GM21619 (cell line): ENCODE results near the gene BTRC.

Source experiments
- ATAC-seq: cut with Tn5 transposase; IDR thresholded peaks from one replicate; pipeline ENCODE4 v1.9.1; 2021; ENCODE audit not compliant: unreplicated experiment

BTRC gene

GRCh38 chr10:101476383-101476782, 122.4 kb downstream of the BTRC start:
- no peak for ATAC-seq

GRCh38 chr10:101478956-101479355, 125.0 kb downstream of the BTRC start:
- no peak for ATAC-seq

GRCh38 chr10:101481256-101481655, 127.3 kb downstream of the BTRC start:
- no peak for ATAC-seq

GRCh38 chr10:101482568-101482967, 128.6 kb downstream of the BTRC start:
- no peak for ATAC-seq

GRCh38 chr10:101484175-101484745, 130.3 kb downstream of the BTRC start:
- no peak for ATAC-seq

GRCh38 chr10:101485207-101485606, 131.2 kb downstream of the BTRC start:
- ATAC-seq: no peak

- ATAC-seq: no peak
Observed at GRCh38 chr10:101485681-101486554, 132.0 kb downstream of the BTRC start.

- ATAC-seq: no peak
Observed at GRCh38 chr10:101487399-101487798, 133.4 kb downstream of the BTRC start.

- no peak for ATAC-seq
Observed at GRCh38 chr10:101489355-101489754, 135.4 kb downstream of the BTRC start.

- no peak for ATAC-seq
Observed at GRCh38 chr10:101490026-101490425, 136.1 kb downstream of the BTRC start.

- no peak for ATAC-seq
Observed at GRCh38 chr10:101492205-101492604, 138.2 kb downstream of the BTRC start.

GRCh38 chr10:101492814-101493213, 138.8 kb downstream of the BTRC start:
- ATAC-seq: no peak

GRCh38 chr10:101493249-101493648, 139.3 kb downstream of the BTRC start:
- ATAC-seq: no peak

GRCh38 chr10:101493782-101494281, 139.9 kb downstream of the BTRC start:
- ATAC-seq: no peak

GRCh38 chr10:101494650-101495049, 140.7 kb downstream of the BTRC start:
- no peak for ATAC-seq

- no peak for ATAC-seq
Observed at GRCh38 chr10:101495324-101495925, 141.5 kb downstream of the BTRC start.

GRCh38 chr10:101504438-101504837, 150.5 kb downstream of the BTRC start:
- no peak for ATAC-seq

- no peak for ATAC-seq
Observed at GRCh38 chr10:101506829-101507661, 153.1 kb downstream of the BTRC start.

GRCh38 chr10:101507828-101508227, 153.9 kb downstream of the BTRC start:
- no peak for ATAC-seq

GRCh38 chr10:101511938-101512337, 158.0 kb downstream of the BTRC start:
- no peak for ATAC-seq

GRCh38 chr10:101512738-101513137, 158.8 kb downstream of the BTRC start:
- ATAC-seq: no peak
